DMS 273 treated with DMSO at 0.1 percent for 48 hours (cell line): ENCODE data around the gene PTPRU.

Source experiments
- DNase-seq: peaks from one replicate; lab custom pipeline; 2025; lab: John Stamatoyannopoulos, UW

PTPRU gene

DNA sequence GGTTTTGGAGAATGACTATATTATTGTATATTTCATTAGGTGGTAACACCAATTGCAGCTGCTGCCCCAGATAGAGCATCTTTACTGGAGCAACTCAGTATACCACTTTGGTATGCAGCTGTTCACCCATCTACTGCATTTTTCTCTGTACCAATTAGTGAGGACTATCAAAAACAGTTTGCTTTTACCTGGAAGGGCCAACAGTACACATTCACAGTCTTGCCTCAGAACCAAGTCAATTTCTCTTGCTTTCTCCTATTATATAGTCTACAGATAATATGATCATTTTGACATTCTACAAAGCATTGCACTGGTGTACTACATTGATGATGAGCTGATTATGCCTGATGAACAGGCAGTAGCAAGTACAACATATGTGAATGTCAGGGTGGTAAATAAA lies 99.3 kb downstream of the PTPRU start:
- no peak for DNase-seq

DNA sequence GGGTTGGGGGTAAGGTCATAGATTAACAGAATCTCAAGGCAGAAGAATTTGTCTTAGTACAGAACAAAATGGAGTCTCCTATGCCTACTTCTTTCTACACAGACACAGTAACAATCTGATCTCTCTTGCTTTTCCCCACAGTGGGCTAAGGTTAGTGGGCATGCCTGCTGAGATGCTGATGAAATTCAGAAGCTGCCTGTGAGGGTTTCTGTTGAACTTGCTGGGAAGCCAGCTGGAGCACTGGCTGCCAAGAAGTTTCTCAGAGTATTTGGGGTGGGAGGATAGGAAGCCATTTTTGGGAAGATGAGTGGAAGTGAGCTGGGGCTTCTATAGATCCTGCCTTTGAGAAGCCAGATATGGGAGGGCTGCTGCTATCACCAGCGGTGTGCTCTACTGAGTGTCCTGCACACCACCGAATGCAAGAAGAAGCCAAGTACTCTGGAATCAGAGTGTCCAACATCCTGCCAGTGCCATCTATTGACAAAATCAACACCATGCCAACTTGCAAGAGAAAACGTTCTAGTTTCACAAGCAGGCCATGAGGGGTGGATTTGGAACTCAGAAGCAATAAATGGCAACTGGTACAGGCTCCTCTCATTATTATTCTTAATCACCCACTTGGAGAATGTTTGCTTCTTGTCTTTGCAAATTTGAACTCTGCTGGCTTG lies 102.7 kb downstream of the PTPRU start:
- DNase-seq: no peak

DNA sequence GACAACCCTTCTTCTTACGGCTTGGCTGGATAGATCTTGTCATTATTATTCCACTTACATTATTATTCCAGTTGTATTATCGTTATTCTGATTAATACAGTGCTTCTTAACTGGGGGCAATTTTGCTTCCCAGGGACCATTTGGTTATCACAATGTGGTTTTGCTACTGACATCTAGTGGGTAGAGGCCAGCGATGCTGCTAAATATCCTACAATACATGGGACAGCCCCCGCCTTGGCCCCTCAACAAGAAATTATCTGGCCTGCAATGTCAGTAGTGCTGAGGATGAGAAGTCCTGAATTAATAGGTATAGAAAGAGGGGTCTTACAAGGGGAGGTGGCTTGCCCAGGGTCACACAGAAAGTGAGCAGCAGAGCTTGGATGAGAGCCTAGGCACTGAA lies 105.6 kb downstream of the PTPRU start:
- DNase-seq: no peak

DNA sequence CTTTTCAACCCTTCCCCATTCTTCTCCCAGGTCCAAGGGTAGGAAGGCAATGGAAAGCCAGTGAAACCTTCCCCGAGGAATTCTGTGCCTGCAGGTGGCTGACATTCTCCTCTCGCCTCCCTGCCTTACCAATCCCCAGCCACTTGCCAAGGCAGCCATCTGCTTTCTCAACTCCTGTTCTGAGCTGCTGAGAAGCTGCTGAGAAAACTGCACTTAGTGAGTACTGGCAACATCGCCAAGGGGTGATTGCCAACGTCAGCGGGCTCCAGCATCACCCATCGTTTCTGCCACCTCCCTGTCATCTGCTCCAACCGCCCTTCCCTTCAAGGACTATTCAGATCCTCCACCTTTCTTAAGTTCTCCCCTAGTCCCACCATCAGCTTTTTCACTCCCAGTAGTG lies 106.0 kb downstream of the PTPRU start:
- DNase-seq: no peak

DNA sequence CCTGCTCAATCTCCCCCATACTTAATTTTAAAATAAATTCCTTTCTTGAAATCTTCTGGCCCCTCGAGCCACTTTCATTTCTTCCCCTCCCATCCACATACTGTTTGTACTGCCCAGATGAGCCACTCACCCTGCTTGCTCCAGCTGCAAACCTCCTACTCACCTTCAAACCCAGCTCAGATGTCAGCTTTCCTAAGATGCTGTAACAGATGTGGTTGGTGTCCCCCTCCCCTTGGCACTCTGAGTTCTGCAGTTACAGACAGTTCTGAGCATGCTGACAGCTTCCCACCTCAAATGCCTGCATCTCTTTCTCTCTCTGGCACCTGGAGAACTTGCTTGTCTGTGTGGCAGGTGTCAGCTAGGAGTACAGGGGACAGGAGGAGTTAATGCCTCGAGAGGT lies 106.7 kb downstream of the PTPRU start:
- DNase-seq: no peak

DNA sequence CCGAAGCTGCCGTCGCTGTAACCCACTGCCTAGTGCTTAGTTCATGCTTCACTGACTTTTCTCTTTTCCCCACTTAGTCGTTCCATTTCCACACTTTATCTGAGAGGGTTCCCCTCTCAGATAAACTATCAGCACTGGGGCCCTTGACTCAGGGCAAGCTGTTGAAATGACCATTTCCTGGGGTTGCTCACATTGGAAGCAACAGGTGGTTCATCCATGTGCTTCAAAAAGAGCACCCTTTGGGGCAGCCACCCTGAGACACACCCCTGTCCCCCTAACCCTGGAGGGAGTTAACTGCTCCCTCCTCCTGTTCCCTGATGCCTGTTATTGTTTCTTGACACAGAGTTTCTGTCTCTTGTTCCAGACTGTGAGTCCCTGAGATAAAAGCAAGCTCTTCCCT lies 107.2 kb downstream of the PTPRU start:
- no peak for DNase-seq

DNA sequence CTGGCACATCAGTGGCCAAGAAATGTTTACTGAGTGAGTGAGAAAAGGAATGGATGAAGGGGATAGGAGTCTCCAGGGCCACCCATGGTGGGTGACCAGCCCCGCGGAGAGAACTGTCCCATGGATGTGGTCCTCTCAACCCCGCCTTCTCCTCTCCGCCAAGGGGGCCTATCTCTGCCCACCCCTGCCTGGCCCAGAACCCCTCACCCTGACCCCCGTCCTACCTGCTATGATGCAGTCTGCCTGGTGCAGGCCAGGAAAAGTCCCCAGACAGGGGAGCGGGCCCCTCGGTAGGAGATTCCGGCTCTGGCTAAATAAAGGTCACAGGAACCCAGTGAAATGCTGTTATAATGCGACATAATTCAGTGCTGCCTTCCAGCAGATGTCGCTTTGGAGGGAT lies 107.6 kb downstream of the PTPRU start:
- DNase-seq: no peak

DNA sequence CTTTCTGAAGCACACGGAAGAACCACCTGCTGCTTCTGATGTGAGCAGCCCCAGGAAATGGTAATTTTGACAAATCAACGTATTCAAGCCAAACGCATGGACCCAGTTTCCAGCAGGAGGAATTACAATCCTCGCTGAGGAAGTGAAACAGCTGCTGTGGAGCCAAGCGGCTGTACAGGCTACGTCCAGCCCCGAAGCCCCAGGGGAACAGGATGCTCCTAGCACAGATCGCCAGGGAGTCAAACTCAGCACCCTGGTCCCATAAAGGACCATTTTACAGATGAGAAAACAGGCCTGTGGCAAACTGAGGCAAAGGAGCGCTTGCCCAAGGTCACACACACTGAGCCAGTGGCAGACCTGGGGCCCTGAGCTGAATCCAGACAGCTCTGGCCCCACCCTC lies 108.0 kb downstream of the PTPRU start:
- DNase-seq: no peak

DNA sequence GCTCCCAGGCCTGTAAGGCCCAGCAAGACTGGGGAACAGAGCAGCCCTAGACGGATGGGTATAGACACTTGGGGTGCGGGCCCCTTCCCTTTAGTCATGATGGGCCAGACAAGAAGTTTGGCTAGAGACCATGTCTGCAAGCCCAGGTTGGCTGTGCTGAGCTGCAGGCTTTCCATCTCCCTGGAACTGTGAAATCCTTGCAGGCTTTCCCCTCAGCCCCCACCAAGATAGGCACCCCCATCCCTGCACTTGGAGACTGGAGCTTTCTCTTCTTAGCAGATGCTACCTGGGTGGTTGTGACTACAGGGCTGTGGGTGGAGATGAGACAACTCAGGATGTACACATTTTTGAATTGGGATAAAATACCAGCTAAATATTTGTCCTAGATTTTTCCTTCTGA lies 110.3 kb downstream of the PTPRU start:
- no peak for DNase-seq

DNA sequence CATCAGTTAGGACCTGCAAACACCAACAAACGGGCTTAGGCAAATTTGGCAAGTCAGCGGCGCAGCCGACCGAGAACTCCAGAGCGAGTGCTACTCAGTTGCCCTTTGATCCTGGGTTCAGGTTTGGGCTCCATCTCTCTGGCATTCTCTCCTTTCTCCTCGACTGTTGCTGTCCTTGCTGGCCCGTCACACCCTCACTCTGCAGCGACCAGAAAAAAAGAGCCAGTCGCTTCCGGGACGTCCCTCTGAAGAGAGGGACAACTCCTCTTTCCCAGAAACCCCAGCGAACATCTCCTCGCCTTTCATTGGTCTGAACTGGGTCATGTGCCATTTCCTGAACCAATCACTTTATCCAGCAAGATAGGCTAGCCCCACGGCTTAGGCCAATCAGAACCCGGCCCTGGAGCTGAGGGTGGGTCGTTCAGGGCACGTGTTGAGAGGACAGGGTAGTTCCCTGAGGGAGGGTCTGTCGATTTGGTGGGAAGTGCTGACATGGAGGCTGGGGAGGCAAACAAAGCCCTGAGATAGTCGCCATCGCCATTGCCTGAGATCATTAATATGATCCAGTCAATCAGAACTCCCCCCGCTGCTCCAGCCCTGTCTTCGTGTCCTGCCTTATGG lies 113.7 kb downstream of the PTPRU start:
- no peak for DNase-seq

DNA sequence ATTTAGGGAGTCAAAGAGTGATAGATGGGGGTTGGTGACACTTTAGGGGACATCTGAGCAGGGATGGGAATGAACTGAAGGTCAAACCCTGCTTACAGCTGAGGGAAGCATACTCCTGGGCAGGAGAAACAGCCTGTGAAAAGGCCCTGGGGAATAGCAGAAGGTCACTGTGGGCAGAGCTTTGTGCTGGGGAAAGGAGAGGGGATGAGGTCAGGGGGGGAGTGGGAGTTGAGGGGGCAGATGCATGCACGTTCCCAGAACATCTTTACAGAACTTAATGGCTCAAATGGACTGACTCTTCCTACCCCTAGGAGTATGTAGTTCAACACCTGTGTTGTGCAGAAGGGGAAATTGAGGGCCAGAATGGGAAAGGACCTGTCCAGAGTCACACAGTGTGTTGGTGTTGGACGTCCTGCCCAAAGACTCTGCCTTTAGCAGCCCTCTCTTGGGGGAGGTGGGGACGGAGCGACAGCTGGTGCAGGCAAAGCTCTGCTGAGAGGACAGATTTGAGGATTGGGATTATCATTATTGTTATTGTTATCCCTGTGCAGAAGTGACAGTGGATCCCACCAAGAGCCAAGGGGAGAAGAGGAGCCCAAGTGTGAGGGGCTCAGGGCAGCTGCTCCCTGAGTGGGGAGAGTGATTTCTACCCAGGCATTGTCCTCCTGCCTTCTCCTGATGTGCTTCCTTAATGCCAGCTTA lies 116.5 kb downstream of the PTPRU start:
- no peak for DNase-seq

DNA sequence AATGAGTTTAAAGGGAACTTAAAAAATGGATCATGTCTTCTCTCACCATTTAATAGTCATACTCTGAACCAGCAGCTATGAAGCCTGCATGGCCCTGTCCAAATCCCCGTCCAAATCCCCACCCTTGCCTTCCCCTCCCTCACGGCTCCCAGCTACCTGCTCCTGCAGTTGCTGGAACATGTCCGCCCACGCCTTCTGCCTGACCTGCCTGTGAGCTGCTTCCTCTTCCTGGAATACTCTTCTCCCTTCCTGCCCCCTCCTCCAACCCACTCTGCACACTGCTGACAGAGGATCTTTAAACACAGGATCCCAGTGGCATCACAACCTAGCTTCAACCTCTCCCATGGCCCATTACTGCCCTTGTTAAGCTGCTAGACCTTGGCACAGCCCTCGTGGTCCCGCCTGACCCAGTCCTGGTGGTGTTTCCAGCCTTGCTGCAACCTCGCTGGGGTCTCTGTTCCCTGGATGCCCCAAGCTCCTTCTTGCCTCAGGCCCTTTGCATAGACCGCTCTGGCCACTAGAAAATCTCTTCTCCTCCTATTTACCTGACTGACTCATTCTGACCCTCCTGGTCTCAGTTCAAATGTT lies 118.3 kb downstream of the PTPRU start:
- DNase-seq: no peak

DNA sequence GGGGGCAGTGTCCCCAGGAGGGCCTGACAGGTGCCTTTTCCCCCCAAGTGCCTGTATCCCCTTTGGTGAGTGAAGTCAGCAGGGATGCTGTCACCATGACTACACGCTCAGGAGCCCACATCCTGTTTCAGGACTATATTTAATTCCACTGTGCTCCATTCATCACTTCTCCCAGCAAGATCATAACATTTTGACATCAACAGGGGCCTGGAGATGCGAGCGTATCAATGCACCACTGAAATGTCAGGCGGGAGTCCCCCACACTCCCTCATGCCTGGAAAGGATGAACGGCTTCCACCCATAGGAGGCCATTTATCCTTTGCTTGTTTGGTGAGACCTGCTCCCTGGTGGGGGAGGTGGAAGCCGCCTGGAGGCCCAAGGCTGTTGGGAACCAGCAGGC lies 119.1 kb downstream of the PTPRU start:
- no peak for DNase-seq

DNA sequence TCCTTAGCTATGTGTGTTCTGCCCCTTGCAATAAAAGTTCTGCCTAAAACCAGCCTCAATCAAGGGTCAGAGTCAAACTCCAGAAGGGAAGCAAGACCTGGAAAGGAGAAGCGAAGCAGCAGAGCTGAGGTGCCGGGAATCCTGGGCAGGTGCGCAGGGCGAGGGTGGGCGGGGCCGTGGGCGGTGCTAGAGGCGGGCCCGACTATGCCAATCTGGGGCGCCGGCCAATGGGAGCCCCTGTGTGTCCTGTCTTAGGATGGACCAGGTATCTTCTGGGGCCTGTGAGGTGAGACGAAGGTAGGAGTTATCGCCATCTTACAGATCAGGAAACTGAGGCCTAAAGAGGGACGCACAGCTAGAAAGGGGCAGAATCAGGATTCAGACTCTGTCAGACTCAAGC lies 120.3 kb downstream of the PTPRU start:
- DNase-seq: no peak

DNA sequence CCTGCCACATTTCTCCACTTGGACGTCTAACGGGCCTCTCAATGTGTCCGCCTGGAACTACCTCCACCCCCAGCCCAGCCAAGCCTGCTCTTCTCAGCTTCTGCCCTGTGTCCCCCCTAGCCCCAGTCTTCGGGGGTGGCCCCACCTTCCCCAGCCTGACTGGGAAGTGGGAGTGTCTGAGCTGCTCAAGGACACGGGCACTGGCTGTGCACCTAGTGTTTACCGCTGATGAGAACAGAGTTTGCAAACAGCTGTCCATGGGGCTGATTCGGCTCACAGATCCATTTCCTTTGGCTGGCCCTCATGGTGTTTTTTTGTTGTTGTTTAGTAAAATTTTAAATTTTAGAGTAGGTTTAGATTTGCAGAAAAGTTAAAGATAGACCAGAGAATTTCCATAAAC lies 121.1 kb downstream of the PTPRU start:
- DNase-seq: no peak

DNA sequence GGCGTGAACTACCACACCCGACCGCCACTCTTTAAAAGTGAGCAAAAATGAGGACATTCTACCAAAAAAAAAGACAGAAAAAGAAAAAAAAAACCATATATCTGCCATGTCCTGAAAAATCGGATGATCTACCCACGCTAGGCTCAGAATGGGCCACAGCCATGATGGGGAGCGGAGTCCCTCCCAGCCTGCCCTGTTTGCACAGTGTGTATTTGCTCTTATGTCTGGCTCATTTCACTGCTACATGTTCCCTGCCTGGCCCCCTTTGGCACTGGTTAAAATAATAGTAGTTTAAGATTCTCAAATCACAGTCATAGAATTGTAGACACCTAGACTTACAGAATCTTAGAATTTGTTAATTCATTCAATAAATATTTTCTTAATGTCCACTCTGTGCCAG lies 121.9 kb downstream of the PTPRU start:
- no peak for DNase-seq

DNA sequence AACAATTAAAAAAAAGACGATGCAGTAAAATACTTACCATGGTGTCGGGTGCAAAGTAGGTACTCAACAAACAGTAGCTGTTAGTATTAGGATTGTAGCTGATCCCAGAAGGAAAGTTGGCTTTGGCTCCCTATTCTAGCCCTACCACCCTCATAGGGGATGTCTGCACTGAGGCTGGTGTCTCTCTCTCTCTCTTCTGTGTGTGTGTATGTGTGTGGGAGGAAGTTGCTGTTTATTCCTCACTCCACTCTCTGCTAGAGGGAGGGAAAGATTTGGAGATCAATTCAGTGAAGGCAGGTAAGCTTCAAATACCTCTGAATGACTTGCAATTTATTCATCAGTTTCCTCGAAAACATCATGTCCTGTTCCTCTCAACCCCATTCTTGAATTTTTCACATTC lies 124.4 kb downstream of the PTPRU start:
- no peak for DNase-seq

DNA sequence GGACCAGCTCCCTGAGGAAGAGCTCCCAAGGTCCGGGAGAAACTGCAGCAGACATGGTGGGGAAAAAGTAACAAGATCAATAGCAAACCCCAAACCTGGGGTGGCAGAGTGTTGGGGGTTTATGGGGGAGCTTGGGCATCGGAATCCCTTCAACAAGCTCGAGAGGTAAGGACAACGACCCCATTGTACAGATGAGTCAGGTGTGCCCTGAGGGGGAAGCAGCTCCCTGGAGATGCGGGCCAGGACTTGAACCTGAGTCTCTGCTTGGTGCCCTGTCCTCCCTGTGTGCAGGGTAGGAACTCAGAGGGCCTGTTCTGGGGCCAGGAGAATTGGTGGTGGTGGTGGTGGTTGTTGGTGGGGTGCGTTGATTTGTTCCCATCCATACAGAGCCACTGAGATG lies 125.4 kb downstream of the PTPRU start:
- no peak for DNase-seq

DNA sequence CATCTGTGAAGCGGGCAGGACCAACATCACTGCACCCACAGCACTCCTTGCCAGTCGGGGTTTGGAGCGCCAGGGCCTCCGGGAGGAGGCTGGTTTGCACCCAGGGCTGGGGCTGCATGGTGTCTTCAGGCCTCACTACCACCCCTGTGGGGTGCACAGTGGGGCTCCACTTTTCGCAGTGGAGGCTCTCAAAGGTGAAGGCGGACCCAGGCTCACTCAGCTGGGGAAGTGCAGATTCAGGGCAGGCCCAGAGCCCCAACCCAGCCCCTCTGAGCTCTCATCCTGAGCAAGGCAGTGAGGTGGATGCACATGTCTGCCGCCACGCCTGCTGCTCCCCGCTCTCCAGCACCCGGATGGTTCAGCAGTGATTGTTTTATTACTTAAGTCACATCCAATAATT lies 125.8 kb downstream of the PTPRU start:
- DNase-seq: no peak

DNA sequence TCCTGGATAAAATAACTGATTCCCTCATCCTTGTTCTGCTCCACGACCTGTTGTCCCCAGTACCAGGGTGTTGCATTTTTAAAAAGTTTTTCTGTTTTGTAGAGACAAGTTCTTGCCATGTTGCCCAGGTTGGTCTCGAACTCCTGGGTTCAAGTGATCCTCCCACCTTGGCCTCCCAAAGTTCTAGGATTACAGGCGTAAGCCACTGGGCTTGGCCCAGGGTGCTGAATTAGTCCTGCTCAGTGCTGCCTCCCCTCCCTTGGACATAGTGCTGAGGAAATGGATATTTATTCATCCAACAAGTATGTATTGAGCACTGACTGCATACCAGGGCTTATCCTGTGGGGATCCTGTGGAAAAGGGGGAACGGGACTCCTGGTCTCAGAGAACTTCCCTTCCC lies 126.4 kb downstream of the PTPRU start:
- DNase-seq: no peak

DNA sequence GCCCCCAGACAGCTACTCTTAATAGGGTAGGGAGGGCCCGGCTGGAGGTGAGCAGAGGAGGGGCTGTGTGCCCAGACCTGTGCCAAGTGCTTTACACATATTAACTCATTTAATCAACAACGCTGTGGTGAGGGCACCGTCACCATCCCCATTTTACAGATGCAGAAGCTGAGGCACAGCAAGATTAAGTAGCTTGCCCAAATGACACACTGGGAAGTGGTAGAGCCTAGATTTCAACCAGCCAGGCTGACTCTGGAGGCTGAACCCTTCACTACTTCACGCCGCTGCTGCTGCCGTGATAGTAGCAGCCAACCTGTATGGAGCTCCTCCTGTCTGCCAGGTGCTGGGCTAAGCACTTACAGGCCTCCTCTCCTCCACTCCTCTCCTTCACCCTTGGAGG lies 127.2 kb downstream of the PTPRU start:
- DNase-seq: no peak

DNA sequence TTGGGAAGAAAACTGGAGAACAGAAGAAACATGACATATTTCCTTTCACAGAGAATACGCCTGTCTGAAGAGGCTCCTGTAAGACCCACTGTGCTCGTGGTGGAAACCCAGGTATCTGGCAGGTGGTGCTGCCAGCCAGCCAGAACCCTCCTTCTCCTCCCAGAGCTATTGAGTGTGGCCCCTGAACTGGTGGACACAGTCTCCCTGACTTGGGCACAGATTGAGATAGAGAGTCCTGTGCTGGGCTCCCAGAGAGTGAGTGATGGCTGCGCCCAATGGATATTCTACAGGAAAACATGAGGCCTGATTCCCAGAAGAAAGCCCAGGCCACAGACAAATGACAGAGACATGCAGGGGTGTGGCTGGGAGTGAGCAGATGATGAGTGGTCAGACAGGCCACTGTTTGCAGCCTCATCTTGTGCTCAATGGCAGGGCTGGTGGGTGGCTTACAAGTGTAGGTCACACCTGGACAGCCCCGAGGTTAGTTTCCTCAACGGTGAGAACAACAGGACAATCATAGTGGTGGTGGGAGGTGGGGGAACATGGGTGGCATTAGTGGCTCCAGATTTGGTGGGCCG lies 127.9 kb downstream of the PTPRU start:
- no peak for DNase-seq
